ENCODE measurements around the gene CAGE1. TPM values are rescaled to one million over a fixed set of nuclear protein-coding genes. Genes with fewer than 3 reads are reported as not detected.

The CAGE1 gene
- total and polyA plus RNA-seq, 8 donors, result 0.09 TPM; not detected in 7

GRCh38 chr6:7421066-7421465, 31.5 kb upstream of the CAGE1 start:
- DNase-seq (no peak), FAIRE-seq (no peak), ATAC-seq (no peak)
- WGBS, 2 donors, result 94 to 97% methylated on average over 3 of the region's 3 CpGs
- Histone ChIP-seq H3K27me3 (no peaks in the 10 kb centered on the region), H3K4me1 (no peaks in the 10 kb centered on the region), H3K27ac (no peak overlapping the region), H3K36me3 (peaks cover 0 to 13% (median under 1%) of the 10 kb centered on the region in 3 donors), H3K4me3 (no peak overlapping the region), H3K9me3 (no peaks in the 10 kb centered on the region)
- TF ChIP-seq CTCF (IDR thresholded peaks at IDR 0.05), result no peak
- intact Hi-C loops (cut with DNase I), result no loop called here

GRCh38 chr6:7419065-7419464, 29.5 kb upstream of the CAGE1 start:
- TF ChIP-seq CTCF (IDR thresholded peaks at IDR 0.05), result no peak
- Histone ChIP-seq H3K27me3 (no peaks in the 10 kb centered on the region), H3K9me3 (no peaks in the 10 kb centered on the region), H3K27ac (no peak overlapping the region), H3K4me1 (no peaks in the 10 kb centered on the region), H3K4me3 (no peak overlapping the region), H3K36me3 (peaks cover 0 to 33% (median 8%) of the 10 kb centered on the region in 3 donors)
- intact Hi-C loops (cut with DNase I), result no loop called here
- DNase-seq (no peak), ATAC-seq (peak in 1 of 4 donors; percentile 22), FAIRE-seq (no peak)
- WGBS, 2 donors, result 30 to 48% methylated on average over 1 of the region's 1 CpG

- no peak overlapping the region for H3K4me3 ChIP-seq
- no peak for TF ChIP-seq CTCF (IDR thresholded peaks at IDR 0.05)
- no peaks in the 10 kb centered on the region for H3K9me3 ChIP-seq
- H3K27ac ChIP-seq, result no peak overlapping the region
- H3K4me1 ChIP-seq, result no peaks in the 10 kb centered on the region
- 91 to 93% methylated on average over 6 of the region's 6 CpGs for WGBS, 2 donors
- ATAC-seq (no peak), DNase-seq (no peak), FAIRE-seq (no peak)
- no peaks in the 10 kb centered on the region for H3K27me3 ChIP-seq
- intact Hi-C loops (cut with DNase I), result no loop called here
- peaks cover 0 to 34% (median 8%) of the 10 kb centered on the region in 3 donors for H3K36me3 ChIP-seq
Observed at GRCh38 chr6:7418238-7418905, 28.8 kb upstream of the CAGE1 start.

DNA sequence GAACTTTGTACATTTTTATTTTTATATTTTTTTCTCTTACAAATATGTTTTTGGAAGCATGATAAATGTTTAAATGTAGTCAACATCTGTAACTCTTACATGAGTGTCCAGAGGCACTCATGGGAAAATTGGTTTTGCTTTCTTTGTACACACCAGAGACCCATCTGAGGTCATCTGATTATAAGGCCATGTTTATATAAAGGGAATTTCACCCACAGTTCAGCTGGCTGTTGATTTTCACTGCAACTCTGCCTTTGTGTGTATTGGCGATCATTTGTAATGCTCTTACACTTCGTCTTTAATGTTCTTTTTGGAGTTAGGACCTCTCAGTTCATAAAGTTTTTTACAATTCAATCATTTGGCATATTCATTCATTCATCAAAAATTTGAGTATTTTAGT, 28.1 kb upstream of the CAGE1 start:
- no peaks in the 10 kb centered on the region for H3K9me3 ChIP-seq
- FAIRE-seq, result no peak
- peak in 1 of 4 donors; percentile 38 for ATAC-seq
- intact Hi-C loops (cut with DNase I), result no loop called here
- peaks cover 0 to 34% (median 8%) of the 10 kb centered on the region in 3 donors for H3K36me3 ChIP-seq
- no peaks in the 10 kb centered on the region for H3K27me3 ChIP-seq
- WGBS, 2 donors, result 61 to 65% methylated on average over 2 of the region's 2 CpGs
- H3K4me3 ChIP-seq, result no peak overlapping the region
- no peaks in the 10 kb centered on the region for H3K4me1 ChIP-seq
- no peak for TF ChIP-seq CTCF (IDR thresholded peaks at IDR 0.05)
- no peak overlapping the region for H3K27ac ChIP-seq
- DNase-seq, result no peak

DNA sequence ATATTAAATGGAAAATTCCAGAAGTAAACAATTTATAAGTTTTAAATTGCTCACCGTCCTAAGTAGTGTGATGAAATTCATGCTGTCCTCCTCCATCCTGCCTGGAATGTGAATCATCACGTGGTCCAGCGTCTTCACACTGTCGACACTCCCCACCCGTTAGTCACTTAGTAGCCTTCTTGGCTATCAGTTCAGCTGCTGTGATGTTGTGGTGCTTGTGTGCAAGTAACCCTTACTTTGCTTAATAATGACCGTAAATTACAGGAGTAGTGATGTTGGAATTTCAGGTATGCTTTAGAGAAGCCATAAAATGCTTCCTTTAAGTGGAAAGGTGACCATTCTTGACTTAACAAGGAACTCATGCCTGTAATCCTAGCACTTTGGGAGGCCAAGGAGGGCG, 25.3 kb upstream of the CAGE1 start:
- H3K36me3 ChIP-seq, result peaks cover 0 to 48% (median 8%) of the 10 kb centered on the region in 3 donors
- DNase-seq (no peak), FAIRE-seq (no peak), ATAC-seq (peak in 1 of 4 donors; percentile 29)
- no peak overlapping the region for H3K4me3 ChIP-seq
- WGBS, 2 donors, result 91 to 92% methylated on average over 7 of the region's 7 CpGs
- no peaks in the 10 kb centered on the region for H3K4me1 ChIP-seq
- intact Hi-C loops (cut with DNase I), result no loop called here
- no peak for TF ChIP-seq CTCF (IDR thresholded peaks at IDR 0.05)
- no peaks in the 10 kb centered on the region for H3K9me3 ChIP-seq
- H3K27ac ChIP-seq, result no peak overlapping the region
- H3K27me3 ChIP-seq, result no peaks in the 10 kb centered on the region

Measured in pancreas (tissue), 10 donors.